Medulla oblongata (tissue), 1 donor: ENCODE results near the gene GMIP.
"Not testable (repeated sequence)": the region's sequence is repeated elsewhere in the genome, so short reads cannot be mapped to it uniquely, and the experiment has no call there.

Experiments used
- DNase-seq: peaks from one replicate; pipeline ENCODE4 v3.0.0-alpha.2; 2015; ENCODE audit errors: extremely low spot score

The GMIP gene

GRCh38 chr19:19643158-19644053 is at the start of gene GMIP:
TSS of gene GMIP (minus strand) at chr19:19643657. CDS start at chr19:19643529, 128 bp downstream.
- DNase-seq, result peak; percentile 60

GRCh38 chr19:19691683-19692082 is 48.2 kb upstream of the GMIP start:
- no peak for DNase-seq

GRCh38 chr19:19689023-19689422 is 45.6 kb upstream of the GMIP start:
- not testable (repeated sequence) for DNase-seq

DNA sequence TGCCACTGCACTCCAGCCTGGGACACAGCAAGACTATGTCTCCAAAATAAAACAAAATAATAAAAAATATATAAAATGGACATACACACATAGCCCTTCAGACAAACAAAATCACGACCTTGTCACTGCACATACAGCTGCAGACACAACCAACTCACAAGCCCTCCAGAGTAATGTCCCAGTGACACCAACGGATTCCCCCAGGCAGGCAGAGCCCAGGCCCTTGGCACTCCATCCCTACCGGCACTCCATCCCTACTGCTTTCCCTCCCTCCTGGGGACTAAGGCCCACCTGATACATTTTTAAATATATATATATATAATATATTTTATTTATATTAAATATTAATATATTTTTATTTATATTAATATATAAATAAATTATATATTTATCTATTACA is 43.6 kb upstream of the GMIP start:
- no peak for DNase-seq

GRCh38 chr19:19686580-19686979 is 43.1 kb upstream of the GMIP start:
- DNase-seq, result no peak

GRCh38 chr19:19686119-19686518 is 42.7 kb upstream of the GMIP start:
- DNase-seq, result not testable (repeated sequence)

DNA sequence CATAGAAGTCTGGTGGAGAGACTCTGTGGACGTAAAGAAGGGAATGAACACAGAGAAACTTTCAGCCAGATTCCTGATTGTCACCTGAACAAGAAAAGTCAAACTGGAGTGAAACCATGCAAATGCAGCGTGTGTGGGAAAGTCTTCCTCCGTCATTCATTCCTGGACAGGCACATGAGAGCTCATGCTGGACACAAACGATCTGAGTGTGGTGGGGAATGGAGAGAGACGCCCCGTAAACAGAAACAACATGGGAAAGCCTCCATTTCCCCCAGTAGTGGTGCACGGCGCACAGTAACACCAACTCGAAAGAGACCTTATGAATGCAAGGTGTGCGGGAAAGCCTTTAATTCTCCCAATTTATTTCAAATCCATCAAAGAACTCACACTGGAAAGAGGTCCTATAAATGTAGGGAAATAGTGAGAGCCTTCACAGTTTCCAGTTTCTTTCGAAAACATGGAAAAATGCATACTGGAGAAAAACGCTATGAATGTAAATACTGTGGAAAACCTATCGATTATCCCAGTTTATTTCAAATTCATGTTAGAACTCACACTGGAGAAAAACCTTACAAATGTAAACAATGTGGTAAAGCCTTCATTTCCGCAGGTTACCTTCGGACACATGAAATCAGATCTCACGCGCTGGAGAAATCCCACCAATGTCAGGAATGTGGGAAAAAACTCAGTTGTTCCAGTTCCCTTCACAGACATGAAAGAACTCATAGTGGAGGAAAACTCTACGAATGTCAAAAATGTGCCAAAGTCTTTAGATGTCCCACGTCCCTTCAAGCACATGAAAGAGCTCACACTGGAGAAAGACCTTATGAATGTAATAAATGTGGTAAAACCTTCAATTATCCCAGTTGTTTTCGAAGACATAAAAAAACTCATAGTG is 36.0 kb upstream of the GMIP start:
- DNase-seq, result no peak

DNA sequence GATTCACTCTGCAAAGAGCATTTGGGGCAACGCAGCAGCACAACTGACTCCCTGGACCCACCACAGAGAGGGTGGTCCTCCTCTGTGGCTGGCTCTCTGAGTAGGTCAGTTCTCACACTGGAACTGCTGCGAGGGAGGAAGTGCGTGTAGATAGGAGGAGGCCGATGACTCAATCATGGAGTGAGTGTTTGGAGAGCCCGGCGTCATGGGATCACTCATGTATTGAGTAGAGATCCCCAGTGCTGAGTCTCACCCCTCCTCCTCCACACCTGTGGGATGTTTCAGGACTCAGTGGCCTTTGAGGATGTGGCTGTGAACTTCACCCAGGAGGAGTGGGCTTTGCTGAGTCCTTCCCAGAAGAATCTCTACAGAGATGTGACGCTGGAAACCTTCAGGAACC is 34.1 kb upstream of the GMIP start:
- no peak for DNase-seq

DNA sequence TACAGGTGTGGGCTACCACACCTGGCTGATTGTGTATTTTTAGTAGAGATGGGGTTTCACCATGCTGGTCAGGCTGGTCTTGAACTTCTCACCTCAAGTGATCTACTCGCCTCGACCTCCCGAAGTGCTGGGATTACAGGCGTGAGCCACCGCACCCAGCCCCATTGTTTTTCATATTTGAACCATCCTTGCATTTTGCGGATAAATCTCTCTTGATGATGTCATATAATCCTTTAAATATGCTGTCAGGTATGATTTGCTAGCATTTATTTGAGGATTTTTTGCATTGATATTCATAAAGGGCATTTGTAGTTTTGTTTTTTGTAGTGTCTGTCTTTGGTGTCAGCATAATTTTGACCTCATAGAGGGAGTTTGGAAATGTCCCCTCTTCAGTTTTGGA is 30.9 kb upstream of the GMIP start:
- no peak for DNase-seq

GRCh38 chr19:19672816-19673215 is 29.4 kb upstream of the GMIP start:
- DNase-seq, result no peak

DNA sequence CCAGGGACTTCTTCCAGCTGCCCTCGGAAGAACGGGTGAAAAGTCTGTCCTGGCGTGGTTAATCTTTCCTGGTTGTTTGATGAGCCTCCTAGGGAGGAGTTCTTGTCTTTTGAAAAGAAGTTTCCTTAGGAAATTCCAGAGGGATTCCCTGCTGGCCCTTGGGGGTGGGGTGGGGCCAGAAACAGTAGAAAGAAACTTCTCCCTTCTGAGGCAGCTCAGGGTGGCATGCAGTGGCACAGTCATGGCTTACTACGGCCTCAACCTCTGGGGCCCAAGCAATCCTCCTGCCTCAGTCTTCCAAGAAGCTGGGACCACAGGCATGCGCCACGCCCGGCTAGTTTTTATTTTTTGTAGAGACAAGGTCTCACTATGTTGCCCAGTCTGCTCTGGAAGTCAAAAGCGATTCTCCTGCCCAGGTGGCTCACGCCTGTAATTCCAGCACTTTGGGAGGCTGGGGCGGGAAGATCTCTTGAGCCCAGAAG is 26.7 kb upstream of the GMIP start:
- no peak for DNase-seq

GRCh38 chr19:19668230-19669012 is 25.0 kb upstream of the GMIP start, which contains the start of gene ZNF101:
TSS of gene ZNF101 (plus strand) at chr19:19668839. CDS start at chr19:19668964, 125 bp downstream.
- DNase-seq, result peak; percentile 98

GRCh38 chr19:19665420-19665948 is 22.0 kb upstream of the GMIP start:
- not testable (repeated sequence) for DNase-seq

- peak; percentile 98 for DNase-seq
These were observed 20.0 kb upstream of the GMIP start, which contains the start of gene ATP13A1 for GRCh38 chr19:19663256-19664120. TSS of gene ATP13A1 (minus strand) at chr19:19663676. CDS start at chr19:19663666, 10 bp downstream.

GRCh38 chr19:19662871-19663255 is 19.4 kb upstream of the GMIP start:
- no peak for DNase-seq

- DNase-seq, result no peak
These were observed 18.9 kb upstream of the GMIP start for GRCh38 chr19:19662344-19662743.

GRCh38 chr19:19661675-19662251 is 18.3 kb upstream of the GMIP start:
- peak; percentile 66 for DNase-seq

GRCh38 chr19:19661141-19661674 is 17.8 kb upstream of the GMIP start:
- no peak for DNase-seq

- no peak for DNase-seq
These were observed 16.3 kb upstream of the GMIP start for GRCh38 chr19:19659646-19660245.
